HG03439 (cell line): ENCODE measurements around the gene EPS8L1.
"Not testable (repeated sequence)": the region's sequence is repeated elsewhere in the genome, so short reads cannot be mapped to it uniquely, and the experiment has no call there.

Experiments
- ATAC-seq: cut with Tn5 transposase; IDR thresholded peaks from one replicate; pipeline ENCODE4 v1.9.1; 2021; ENCODE audit warnings: mild to moderate bottlenecking, moderate library complexity; ENCODE audit not compliant: unreplicated experiment

EPS8L1 gene

DNA sequence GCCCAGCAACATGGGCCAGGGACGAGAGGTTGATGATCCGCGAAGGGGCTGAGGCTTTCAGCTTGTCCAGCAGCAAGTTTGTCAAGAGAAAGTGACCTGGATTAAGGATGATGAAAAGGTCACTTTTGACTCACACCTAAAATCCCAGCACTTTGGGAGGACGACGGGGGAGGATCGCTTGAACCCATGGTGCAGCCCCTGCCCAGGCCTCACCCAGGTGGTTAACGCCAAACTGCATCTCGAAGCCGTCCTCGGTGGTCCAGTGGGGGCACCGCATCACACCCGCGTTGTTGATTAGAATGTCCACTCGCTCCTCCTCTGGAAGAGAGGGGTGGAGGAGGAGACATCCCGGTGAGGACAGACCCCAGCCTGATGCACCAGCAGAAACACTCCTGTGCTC lies 27.2 kb upstream of the EPS8L1 start:
- no peak for ATAC-seq

DNA sequence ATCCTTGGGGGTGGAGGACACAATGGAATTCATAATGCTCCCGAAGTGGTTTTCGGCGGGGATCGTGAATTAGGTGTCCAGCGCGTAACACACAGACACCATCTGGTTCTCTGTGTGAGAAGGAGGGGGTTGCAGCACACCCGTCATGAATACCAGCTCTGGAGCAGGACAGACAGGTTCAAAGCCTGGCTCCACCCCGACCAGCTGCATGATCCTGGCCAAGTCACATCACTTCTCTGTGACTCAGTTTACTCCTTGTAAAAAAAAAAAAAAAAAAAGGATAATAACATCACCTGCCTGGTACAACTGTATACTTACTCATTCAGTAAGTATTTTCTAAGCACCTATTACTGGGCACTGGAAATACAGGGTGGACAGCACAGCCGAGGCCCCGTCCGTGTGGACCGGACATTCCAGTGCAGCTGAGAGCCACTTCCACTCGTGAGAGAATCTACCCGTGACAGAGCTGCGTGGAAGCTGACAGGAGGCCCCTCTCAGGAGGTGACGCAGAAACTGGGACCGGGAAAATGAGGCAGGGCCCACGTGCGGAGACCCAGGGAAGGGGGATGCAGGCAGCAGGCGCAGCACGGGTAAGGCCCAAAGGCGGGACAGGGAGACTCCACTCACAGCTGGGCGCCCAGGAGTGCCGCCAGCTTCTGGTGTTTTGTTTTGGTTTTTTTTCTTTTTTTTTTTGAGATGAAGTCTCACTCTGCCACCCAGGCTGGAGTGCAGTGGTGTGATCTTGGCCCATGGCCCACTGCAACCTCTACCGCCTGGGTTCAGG lies 24.7 kb upstream of the EPS8L1 start:
- no peak for ATAC-seq

DNA sequence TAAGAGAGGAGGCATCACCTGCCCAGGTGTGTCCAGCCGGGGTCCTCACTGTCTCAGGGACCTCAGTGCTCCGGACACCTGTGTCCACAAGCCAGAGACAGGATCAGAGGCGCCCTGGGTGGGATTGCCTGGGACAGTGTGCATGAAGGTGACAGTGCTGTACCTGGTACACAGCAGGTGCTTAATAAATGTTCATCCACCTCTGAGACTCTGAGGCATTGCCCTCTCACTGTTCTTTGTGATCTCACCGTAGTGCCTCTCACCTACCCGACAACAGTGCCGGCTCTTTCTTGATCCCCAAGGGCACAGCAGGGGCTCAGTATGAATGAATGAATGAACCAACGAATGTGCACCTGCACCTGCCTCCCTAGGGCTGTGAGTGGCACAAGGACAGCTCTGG lies 21.9 kb upstream of the EPS8L1 start:
- ATAC-seq: no peak

DNA sequence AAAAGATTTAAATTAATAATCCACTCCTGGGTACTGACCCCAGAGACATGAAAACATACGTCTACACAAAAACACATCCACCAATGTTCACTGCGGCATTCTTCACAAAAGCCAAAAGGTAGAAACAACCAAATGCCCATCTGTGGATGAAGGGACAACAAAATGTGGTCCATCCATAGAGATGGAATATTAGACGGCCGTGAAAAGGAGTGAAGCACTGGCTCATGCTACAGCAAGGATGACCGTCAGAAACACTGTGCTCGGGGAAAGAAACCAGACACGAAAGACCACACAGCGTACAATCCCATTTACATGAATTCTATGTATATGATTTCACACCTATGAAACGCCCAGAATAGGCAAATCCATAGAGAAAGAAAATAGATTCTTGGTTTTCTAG lies 18.8 kb upstream of the EPS8L1 start:
- ATAC-seq: no peak

DNA sequence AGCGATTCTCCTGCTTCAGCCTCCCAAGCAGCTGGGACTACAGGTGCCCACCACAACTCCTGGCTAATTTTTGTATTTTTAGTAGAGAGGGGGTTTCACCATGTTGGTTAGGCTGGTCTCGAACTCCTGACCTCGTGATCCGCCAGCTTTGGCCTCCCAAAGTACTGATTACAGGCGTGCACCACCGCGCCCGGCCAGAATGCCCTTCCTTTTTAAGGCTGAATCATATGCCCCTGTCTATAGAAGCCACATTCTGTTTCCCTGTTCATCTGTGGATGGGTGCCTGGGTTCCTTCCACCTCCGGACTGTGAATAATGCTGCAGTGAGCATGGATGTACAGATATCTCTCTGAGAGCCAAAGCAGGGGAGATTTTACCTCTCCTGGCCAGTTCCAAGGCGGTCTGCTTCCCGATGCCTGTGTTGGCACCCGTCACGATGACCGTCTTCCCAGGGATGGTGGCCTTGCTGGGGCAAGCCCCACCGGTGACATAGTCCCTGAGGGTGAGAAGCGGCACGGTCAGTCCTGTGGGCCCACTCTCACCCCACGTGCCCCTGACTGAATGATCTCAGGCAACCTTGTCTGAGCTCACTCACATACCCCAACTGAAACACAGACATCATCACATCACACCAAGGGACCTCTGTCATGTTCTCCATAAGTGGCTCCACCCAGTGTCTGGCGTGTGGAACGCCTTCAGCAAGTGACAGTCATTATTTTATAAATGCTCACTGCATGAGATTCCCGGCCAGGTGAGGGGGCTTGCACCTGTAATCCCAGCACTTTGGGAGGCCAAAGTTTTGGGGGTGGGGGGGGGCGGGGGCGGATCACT lies 16.7 kb upstream of the EPS8L1 start:
- no peak for ATAC-seq

DNA sequence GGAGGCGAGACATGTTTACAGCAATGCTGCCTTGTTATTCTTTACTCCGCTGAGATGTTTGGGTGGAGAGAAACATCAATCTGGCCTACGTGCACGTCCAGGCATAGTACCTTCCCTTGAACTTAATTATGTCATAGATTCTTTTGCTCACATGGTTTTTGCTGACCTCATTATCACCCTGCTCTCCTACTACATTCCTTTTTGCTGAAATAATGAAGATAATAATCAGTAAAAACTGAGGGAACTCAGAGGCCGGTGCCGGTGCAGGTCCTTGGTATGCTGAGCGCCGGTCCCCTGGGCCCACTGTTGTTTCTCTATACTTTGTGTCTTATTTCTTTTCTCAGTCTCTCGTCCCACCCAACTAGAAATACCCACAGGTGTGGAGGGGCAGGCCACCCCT lies 15.4 kb upstream of the EPS8L1 start:
- ATAC-seq: not testable (repeated sequence)

DNA sequence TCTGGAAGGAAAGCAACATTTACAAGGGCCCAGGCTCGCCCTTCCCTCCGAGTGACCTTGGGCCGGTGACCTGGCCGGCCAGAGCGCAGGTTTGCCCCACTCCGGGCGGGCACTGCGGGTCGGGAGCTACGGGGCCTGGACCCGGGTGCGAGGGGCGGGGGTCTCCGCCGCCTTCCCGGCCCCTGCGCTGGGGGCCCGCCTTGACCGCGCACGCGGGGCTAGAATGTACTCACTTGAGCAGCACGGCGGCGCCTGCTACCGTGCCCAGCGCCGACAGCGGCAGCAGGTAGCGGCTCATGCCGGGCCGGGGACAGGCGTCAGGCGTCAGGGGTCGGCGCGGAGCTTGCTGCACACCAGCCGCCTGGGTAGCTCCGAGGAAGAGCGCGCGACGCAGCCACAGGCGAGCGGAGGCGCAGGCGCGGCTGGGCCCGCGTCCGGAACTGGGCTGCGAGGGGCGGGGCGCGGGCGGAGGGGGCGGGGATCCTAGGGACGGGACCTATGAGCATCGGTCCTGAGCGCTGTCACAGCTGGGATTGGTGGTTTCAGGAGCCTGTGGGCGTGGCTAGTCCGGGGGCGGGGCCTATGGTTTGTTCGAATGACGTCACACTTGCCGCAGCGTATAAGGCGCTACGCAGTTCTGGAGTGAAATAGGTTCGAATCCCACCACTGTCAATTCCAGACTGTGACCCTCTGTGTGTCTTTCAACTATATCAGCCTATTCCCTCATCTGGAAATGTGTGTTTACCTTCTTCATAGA lies 12.8 kb upstream of the EPS8L1 start, which contains the start of gene RDH13:
Gene RDH13 (minus strand): TSS at position 414 of the 757 bp plus-strand sequence. CDS start 116 bp downstream, at position 298.
- ATAC-seq: peak; percentile 86

DNA sequence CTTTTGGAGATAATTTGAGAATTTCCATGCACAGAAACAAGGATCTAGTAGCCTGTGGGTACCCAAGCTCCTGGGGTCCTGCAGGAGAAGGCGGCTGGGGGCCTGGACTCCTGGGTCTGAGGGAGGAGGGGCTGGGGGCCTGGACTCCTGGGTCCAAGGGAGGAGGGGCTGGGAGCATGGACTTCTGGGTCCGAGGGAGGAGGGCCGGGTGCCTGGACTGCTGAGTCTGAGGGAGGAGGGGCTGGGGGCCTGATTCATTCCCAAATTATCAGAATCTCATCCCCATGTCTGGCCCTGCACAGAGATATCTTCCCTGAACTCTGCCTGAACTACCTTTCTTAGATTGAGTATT lies 12.2 kb upstream of the EPS8L1 start:
- no peak for ATAC-seq

DNA sequence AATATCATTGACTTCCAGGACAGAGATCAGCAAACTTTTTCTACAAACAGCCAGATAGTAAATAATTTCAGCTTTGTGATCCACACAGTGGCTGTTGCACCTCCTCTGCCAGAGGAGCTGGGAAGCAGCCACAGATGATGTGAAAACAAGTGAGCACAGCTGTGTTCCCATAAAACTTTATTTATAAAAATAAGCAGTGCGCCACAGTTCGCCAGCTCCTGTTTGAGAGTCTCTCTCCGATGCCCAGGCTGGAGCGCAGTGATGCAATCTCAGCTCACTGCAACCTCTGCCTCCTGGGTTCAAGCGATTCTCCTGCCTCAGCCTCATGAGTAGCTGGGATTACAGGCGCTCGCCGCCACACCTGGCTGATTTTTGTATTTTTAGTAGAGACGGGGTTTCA lies 10.2 kb upstream of the EPS8L1 start:
- not testable (repeated sequence) for ATAC-seq

DNA sequence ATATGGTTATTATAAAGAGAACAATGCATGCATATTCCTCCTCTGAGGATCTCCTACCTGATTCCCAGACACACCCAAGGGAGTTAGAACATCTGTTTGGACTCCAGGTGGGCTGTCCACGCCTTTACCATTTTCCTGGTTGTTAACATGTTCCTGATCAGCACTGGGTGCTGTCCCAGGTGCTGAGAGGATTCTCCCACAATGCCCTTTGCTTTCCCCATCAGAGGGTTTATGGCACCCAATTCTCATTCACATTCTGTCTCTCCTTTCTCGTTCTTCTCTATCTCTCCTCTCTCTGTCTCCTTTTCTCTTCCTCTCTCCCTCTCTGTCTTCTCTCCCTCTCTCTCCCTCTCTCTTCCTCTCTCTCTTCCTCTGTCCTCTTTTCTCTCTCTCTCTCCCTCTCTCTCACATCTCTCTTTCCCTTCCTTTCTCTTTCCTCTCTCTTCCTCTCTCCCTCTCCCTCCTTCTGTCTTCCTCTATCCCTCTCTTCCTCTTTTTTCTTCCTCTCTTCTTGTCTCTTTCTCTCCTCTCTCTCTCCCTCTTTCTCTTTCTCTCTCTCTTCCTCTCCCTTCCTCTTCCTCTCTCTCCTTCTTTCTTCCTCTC lies 9.5 kb upstream of the EPS8L1 start:
- ATAC-seq: no peak

DNA sequence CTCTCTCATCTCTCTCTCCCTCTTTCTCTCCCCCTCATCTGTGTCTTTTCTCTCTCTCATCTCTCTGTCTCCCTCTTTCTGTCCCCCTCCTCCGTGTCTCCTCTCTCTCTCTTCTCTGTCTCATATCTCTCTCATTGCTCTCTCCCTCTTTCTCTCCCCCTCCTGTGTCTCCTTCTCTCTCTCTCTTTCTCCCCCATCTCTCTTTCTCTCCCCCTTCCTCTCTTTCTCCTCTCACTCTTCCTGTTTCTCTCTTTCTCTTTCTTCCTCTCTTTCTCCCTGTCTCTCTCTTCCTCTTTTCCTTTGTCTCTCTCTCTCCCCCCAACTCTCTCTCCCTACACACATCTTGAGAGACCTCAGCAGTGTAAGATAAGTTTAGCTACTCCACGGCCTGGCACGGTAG lies 7.8 kb upstream of the EPS8L1 start:
- ATAC-seq: no peak

DNA sequence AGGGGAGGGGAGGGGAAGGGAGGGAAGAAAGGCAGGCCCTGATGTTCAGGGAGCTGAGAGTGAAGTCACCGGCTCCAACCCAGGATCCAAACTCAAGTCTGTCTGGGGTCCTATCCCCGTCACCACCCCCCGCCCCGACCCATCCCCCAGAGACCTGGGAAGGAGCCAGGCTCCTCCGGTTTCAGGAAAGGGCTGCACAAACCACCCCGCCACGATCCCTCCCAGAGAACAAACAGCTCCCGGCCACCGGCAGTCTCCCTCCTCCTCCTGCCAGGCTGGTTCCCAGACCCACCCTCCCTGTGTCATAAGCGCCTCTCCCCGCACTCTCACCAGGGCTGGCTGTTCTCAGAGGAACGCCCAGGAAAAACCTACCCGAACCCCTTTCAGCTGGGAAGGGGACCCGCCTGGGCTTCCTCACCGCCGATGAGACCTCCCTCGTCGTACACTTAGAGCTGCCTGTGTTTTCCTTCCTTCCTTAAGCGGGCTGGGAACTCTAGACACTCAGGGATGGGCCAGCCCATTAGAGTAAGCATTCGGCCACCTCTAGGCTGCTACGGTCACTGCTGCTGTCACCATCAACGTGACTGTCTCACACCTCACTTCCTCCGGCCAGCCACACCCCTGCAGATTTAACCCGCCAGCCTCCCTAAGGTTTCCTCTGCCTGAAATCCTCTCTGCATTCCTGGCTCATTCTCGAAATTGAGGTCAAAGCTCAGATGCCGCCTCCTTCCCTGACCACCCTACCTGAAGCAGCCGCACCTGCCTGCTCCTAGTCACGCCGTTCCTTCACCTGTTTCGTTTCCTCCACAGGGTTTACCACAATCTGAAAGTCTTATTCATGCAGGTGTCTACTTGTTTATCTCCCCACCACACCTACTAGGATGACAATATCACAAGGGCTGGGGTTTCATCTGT lies 6.5 kb upstream of the EPS8L1 start:
- ATAC-seq: no peak

DNA sequence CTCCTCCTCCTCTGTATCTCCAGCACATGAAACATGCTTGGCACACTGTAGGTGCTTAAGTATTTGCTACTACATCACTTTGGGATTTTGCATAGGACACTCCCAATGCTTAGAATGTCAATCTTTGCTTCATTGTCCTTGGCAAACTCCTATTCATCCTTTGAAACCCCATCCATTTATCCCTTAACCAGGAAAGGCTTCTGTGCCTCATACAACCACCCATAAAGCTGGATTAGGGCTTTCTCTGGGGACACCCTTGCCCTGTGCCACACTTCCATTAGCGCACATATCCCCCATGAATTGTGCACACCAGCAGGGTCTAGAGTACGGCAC lies 5.8 kb upstream of the EPS8L1 start:
- no peak for ATAC-seq

DNA sequence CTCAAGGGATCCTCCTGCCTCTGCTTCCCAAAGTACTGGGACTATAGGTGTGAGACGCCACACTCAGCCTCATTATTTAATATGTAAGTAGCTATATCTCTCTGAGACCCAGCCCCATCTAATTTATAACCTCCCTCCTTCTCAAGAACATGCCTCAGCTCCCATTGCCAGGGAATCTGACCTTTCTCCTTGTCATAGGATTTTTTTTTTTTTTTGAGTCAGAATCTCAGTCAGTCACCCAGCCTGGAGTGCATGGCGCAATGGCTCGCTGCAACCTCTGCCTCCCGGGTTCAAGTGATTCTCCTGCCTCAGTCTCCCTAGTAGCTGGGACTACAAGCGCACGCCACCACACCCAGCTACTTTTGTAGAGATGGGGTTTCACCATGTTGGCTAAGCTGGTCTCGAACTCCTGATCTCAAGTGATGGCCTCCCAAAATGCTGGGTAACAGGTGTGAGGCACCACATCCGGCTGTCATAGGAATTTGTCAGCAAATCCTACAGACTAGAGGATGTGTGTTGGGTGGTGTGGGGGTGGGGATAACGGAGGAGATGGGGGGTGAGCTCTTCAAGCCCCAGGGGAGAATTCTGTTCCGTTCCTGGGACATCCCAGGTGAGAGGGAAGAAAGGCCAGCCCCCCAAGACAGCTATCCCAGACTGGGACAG lies 5.1 kb upstream of the EPS8L1 start:
- no peak for ATAC-seq

DNA sequence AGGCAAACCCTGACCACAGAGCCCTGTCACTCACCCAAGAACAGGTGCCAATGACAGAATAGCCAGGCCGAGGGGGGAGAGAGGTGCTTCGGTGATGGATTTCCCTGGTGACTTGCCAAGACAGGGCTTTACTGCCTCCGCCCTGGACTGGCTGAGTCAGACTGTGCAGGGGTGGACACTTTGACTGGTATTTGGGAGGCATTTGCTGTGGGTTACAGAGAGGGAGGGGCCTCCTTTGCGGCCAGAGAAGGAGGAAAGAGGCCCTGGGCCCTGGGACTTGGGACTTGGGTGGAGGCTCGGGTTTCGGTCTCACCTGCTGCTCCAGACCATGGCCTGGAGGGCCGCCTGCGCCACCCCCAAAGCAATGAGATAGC lies 4.6 kb upstream of the EPS8L1 start:
- ATAC-seq: no peak

DNA sequence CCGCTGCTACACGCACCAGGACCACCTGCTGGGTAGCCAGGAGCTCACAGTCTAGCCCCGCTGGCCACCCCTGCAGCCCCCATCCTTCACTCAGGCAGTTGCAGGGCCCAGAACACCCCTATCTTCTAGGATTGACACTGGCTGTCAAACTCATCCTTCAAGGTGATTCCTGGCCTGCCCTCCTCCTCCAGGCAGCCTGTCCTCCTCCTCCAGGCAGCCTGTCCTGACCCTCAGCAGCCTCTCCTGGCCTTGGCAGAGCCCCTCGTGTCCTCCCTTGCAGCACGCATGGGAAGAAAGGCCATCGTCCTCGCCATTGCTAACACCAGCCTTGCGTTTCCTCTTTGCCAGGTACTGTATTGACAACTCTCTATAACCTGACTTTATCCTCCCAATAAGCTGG lies 3.8 kb upstream of the EPS8L1 start:
- no peak for ATAC-seq

DNA sequence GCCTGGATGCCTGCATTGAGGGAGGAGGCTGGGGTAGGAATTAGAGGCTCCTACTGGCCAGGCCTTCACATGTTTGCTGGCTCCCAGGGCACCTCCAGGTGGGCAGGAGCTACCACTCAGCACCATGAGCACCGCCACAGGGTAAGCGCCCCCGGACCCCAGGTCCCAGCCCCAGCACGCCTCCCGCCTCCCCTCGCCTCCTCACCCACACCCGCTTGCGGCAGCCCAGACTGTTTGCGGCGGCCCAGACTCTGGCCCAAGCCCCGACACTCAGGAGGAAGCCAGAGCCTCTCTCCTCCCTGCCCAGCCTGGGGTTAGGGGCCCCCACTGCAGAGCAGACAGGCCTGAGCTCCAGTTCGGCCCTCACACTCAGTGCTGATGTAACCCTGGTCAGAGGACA lies 652 bp downstream of the EPS8L1 start:
- ATAC-seq: no peak

DNA sequence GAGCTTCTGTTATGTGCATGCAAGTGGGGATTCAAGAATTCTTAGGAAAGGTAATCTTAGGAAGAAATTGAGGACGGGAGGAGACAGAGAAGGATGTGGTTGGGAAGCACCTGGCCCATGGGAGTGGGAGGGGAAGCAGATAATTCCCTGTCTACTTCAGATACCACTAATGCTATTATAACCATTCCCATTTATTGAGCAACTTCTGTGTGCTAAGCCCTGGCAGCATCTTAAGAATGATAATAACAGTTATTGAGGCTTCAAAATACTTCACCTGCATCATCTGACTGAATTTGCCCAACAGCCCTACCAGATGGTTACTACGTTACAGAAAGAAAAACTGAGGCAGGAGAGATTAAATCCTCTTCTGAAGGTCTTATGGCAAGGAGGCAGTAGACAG lies 1.4 kb downstream of the EPS8L1 start:
- ATAC-seq: no peak

DNA sequence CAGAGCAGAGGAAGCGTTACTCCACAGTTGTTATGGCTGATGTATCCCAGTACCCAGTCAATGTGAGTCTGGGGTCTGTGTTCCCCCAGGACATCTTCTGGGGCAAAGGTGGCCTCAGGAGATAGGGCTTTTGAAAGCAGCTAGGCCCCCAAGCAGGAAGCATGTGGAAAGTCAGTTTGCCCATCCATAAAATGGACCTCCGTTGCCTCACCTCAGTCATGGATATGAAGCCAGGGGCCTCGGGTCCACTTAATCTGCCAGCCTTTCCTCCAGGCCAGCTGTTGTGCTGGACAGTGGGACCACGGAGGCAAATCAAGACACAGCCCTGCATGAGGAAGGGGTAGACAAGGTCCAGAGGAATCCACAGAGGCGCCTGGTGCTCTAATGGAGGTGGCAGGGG lies 3.3 kb downstream of the EPS8L1 start:
- ATAC-seq: no peak
